KMS-11 (cell line): ENCODE data around the gene CCDC159.

Experiments
- H2AFZ ChIP-seq: fragments of 200-600 bp; sonication (generic); 2 replicates; pipeline ENCODE4 v1.6.1; 2016; ENCODE audit warnings: antibody characterized with exemption, mixed run types, low read depth
- H3K27ac ChIP-seq: fragments of 200-600 bp; sonication (generic); 2 replicates; pipeline ENCODE4 v1.6.1; 2016; ENCODE audit warnings: mild to moderate bottlenecking, mixed run types
- H3K27me3 ChIP-seq: fragments of 200-600 bp; sonication (generic); 2 replicates; pipeline ENCODE4 v1.6.1; 2017; ENCODE audit warnings: mild to moderate bottlenecking, low read depth, mixed run types, moderate library complexity; ENCODE audit not compliant: insufficient read depth
- H3K36me3 ChIP-seq: fragments of 200-600 bp; sonication (generic); 2 replicates; pipeline ENCODE4 v1.6.1; 2017; ENCODE audit warnings: mild to moderate bottlenecking, mixed run types; ENCODE audit not compliant: insufficient read depth
- H3K4me1 ChIP-seq: fragments of 200-600 bp; sonication (generic); 2 replicates; pipeline ENCODE4 v1.6.1; 2016; ENCODE audit warnings: mild to moderate bottlenecking, low read depth, mixed run types; ENCODE audit not compliant: poor library complexity, severe bottlenecking
- H3K4me2 ChIP-seq: fragments of 200-600 bp; sonication (generic); 2 replicates; pipeline ENCODE4 v1.7.0; 2016; ENCODE audit warnings: mild to moderate bottlenecking, mixed run types
- H3K4me3 ChIP-seq: fragments of 200-600 bp; sonication (generic); IDR thresholded peaks from 2 replicates; pipeline ENCODE4 v1.6.1; 2017; ENCODE audit warnings: low read depth, low read length, mixed read lengths; ENCODE audit not compliant: insufficient read depth
- H3K79me2 ChIP-seq: fragments of 200-600 bp; sonication (generic); 2 replicates; pipeline ENCODE4 v1.6.1; 2016; ENCODE audit warnings: low read depth, mixed run types; ENCODE audit not compliant: insufficient read depth
- H3K9ac ChIP-seq: fragments of 200-600 bp; sonication (generic); 2 replicates; pipeline ENCODE4 v1.6.1; 2016; ENCODE audit warnings: mild to moderate bottlenecking, mixed run types
- H4K20me1 ChIP-seq: fragments of 200-600 bp; sonication (generic); 2 replicates; pipeline ENCODE4 v1.6.1; 2016; ENCODE audit warnings: mild to moderate bottlenecking, mixed run types; ENCODE audit not compliant: insufficient read depth
- TF ChIP-seq, protein P1 (sequence below): fragments of 200-600 bp; sonication (generic); conservative IDR thresholded peaks from 2 replicates; pipeline ENCODE4 v1.6.1; 2017; ENCODE audit warnings: low read depth, mild to moderate bottlenecking, antibody characterized with exemption, low read length, moderate library complexity, mixed read lengths

The CCDC159 gene

DNA sequence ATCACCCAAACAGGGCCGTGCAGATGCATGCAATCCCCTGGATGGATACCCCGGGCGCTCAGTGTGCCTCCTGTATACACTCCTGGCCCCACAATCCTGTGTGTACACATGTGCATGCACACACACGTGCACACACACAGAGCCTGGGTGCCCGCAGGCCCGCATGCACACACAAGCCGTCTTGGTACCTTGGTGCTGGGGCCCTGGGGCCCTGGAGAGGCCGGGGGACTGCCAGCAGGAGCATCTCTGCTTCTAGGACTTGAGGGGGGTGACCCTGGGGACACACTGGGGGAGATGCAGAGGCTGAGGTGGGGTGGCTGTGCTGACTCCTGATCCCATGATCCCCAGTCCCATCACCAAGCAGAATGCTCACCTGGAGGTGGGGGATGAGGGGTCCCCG is 53.3 kb downstream of the CCDC159 start:
- Histone ChIP-seq H3K27ac (no peak overlapping the region), H3K4me1 (no peaks in the 10 kb centered on the region), H3K9ac (no peak overlapping the region), H3K4me3 (no peak overlapping the region), H3K79me2 (no peaks in the 10 kb centered on the region), H3K36me3 (no peaks in the 10 kb centered on the region), H3K27me3 (no peaks in the 10 kb centered on the region; the same call in 1 of the 2 replicates), H3K4me2 (no peak overlapping the region), H2AFZ (no peak overlapping the region), H4K20me1 (no peaks in the 10 kb centered on the region)
- TF ChIP-seq, protein P1, sequence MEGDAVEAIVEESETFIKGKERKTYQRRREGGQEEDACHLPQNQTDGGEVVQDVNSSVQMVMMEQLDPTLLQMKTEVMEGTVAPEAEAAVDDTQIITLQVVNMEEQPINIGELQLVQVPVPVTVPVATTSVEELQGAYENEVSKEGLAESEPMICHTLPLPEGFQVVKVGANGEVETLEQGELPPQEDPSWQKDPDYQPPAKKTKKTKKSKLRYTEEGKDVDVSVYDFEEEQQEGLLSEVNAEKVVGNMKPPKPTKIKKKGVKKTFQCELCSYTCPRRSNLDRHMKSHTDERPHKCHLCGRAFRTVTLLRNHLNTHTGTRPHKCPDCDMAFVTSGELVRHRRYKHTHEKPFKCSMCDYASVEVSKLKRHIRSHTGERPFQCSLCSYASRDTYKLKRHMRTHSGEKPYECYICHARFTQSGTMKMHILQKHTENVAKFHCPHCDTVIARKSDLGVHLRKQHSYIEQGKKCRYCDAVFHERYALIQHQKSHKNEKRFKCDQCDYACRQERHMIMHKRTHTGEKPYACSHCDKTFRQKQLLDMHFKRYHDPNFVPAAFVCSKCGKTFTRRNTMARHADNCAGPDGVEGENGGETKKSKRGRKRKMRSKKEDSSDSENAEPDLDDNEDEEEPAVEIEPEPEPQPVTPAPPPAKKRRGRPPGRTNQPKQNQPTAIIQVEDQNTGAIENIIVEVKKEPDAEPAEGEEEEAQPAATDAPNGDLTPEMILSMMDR, result no peak

DNA sequence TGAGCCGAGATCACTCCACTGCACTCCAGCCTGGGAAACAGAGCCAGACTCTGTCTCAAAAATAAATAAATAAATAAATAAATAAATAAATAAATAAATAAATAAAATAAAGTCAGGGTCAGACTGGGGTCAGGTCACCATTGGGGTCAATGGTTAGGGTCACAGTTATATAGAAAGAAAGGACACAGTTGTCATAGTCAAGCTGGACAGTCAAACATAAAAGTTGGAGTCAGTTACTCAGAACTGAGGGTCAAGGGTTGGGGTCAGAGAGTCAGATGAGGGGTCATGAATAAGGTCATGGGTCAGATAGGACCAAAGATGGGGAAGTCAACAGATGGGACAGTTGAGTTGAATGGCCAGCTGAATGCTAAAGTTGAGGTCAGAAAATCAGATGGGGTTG is 54.5 kb downstream of the CCDC159 start:
- no peak overlapping the region for H3K9ac ChIP-seq
- no peak overlapping the region for H3K4me3 ChIP-seq
- H3K27me3 ChIP-seq, result no peaks in the 10 kb centered on the region; the same call in 1 of the 2 replicates
- TF ChIP-seq, protein P1, result no peak
- no peak overlapping the region for H3K4me2 ChIP-seq
- H3K4me1 ChIP-seq, result no peaks in the 10 kb centered on the region
- no peak overlapping the region for H3K27ac ChIP-seq
- no peak overlapping the region for H2AFZ ChIP-seq
- no peaks in the 10 kb centered on the region for H4K20me1 ChIP-seq
- H3K79me2 ChIP-seq, result no peaks in the 10 kb centered on the region
- no peaks in the 10 kb centered on the region for H3K36me3 ChIP-seq

DNA sequence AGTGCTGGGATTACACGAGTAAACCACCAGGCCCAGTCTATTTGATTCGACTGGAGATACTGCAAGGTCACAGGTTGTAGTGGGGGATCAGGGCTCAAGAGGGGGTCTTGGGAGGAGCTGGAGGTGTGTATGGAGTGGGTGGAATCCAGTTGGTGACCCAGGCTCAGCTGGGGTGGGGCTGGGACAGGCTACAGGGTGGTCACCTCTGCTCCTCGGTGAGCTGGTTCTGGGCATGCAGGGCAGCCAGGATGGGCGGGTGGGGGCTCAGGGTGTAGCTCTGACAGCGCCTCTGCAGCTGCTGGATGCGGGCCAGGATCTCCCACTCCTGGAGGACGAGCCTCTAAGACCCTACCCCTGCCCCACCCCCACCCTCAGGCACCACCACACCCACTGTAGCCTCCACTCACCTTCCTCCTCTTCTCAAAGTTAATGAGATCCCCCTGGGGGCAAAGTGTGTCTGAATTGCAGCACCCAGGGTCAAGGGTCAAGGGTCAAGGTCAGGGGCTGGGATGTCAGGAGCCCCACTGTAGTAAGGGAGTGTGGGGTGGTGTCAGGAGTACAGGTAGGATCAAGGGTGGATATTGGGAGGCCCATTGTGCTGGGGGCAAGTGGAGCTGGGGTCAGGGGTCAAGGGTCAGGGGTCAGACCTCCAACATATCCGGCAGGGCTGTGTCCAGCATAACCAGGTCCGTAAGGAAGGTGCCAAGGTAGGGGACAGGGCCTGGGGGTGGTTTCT is 55.7 kb downstream of the CCDC159 start:
- Histone ChIP-seq H3K27ac (no peak overlapping the region), H3K79me2 (no peaks in the 10 kb centered on the region), H3K27me3 (no peaks in the 10 kb centered on the region; the same call in 1 of the 2 replicates), H4K20me1 (no peaks in the 10 kb centered on the region), H3K4me2 (no peak overlapping the region), H2AFZ (no peak overlapping the region), H3K36me3 (no peaks in the 10 kb centered on the region), H3K4me1 (no peaks in the 10 kb centered on the region), H3K9ac (no peak overlapping the region), H3K4me3 (no peak overlapping the region)
- TF ChIP-seq, protein P1, result no peak
